ENCODE measurements around the gene TOP3A.

TOP3A gene

GRCh38 chr17:18314731-18315561 lies at the start of gene TOP3A, which contains the start of gene SMCR8:
TOP3A (minus strand) TSS chr17:18314994; CDS start chr17:18314778, 216 bp downstream.
SMCR8 (plus strand) TSS chr17:18315293; CDS start chr17:18315790, 497 bp downstream.
- Histone ChIP-seq H3K27me3 (replicated peaks) (no peaks in the 10 kb centered on the region), H3K4me3 (ENCODE audit: low read depth, low read length) (peak within 1 kb of the TSS; percentile 95), H3K36me3 (replicated peaks) (peaks cover 6% of the 10 kb centered on the region), H3K27ac (peak within 1 kb of the TSS; percentile 92)
- in situ Hi-C loops (cut with HindIII; ENCODE audit: low pct_ligation_motif_present, low sequenced_read_pairs): no loop called here
- peak; percentile 99 for DNase-seq
- TF ChIP-seq CTCF (IDR thresholded peaks at IDR 0.05; ENCODE audit: low read depth, low read length, missing control alignments): no peak

GRCh38 chr17:18364166-18364565 lies 49.4 kb upstream of the TOP3A start:
- Histone ChIP-seq H3K36me3 (replicated peaks) (no peaks in the 10 kb centered on the region), H3K27me3 (replicated peaks) (no peaks in the 10 kb centered on the region), H3K27ac (no peak overlapping the region), H3K4me3 (ENCODE audit: low read depth, low read length) (no peak overlapping the region)
- in situ Hi-C loops (cut with HindIII; ENCODE audit: low pct_ligation_motif_present, low sequenced_read_pairs): no loop called here
- DNase-seq: no peak
- no peak for TF ChIP-seq CTCF (IDR thresholded peaks at IDR 0.05; ENCODE audit: low read depth, low read length, missing control alignments)

- TF ChIP-seq CTCF (IDR thresholded peaks at IDR 0.05; ENCODE audit: low read depth, low read length, missing control alignments): no peak
- Histone ChIP-seq H3K27ac (no peak within 1 kb of the TSS), H3K36me3 (replicated peaks) (no peaks in the 10 kb centered on the region), H3K27me3 (replicated peaks) (no peaks in the 10 kb centered on the region), H3K4me3 (ENCODE audit: low read depth, low read length) (peak within 1 kb of the TSS; percentile 78)
- in situ Hi-C loops (cut with HindIII; ENCODE audit: low pct_ligation_motif_present, low sequenced_read_pairs): no loop called here
- DNase-seq: peak; percentile 73
Observed at GRCh38 chr17:18363101-18364049, 48.6 kb upstream of the TOP3A start, which contains the start of gene SHMT1. SHMT1 (minus strand) TSS chr17:18363550; CDS start chr17:18355981, 7,569 bp downstream.

- in situ Hi-C loops (cut with HindIII; ENCODE audit: low pct_ligation_motif_present, low sequenced_read_pairs): no loop called here
- Histone ChIP-seq H3K27ac (no peak overlapping the region), H3K27me3 (replicated peaks) (no peaks in the 10 kb centered on the region), H3K4me3 (ENCODE audit: low read depth, low read length) (peak overlapping the region; percentile 78), H3K36me3 (replicated peaks) (no peaks in the 10 kb centered on the region)
- DNase-seq: no peak
- TF ChIP-seq CTCF (IDR thresholded peaks at IDR 0.05; ENCODE audit: low read depth, low read length, missing control alignments): no peak
Observed at GRCh38 chr17:18362698-18363100, 47.9 kb upstream of the TOP3A start.

- Histone ChIP-seq H3K4me3 (ENCODE audit: low read depth, low read length) (peak overlapping the region; percentile 78), H3K27me3 (replicated peaks) (no peaks in the 10 kb centered on the region), H3K36me3 (replicated peaks) (no peaks in the 10 kb centered on the region), H3K27ac (no peak overlapping the region)
- in situ Hi-C loops (cut with HindIII; ENCODE audit: low pct_ligation_motif_present, low sequenced_read_pairs): no loop called here
- TF ChIP-seq CTCF (IDR thresholded peaks at IDR 0.05; ENCODE audit: low read depth, low read length, missing control alignments): no peak
- no peak for DNase-seq
Observed at GRCh38 chr17:18361837-18362697, 47.3 kb upstream of the TOP3A start.

Measured in brain microvascular endothelial cell (primary cell).